Astrocyte (in vitro differentiated cells and primary cell): ENCODE data around the gene PRAC1.

ENCODE experiments used
- EZH2 ChIP-seq: IDR thresholded peaks from 2 replicates; pipeline ENCODE4 v1.6.1; 2012; ENCODE audit warnings: mild to moderate bottlenecking, low read length, inconsistent platforms; ENCODE audit not compliant: insufficient read depth
- TF ChIP-seq, protein P1 (sequence below): IDR thresholded peaks from 2 replicates; pipeline ENCODE4 v1.5.1; 2011; ENCODE audit warnings: low read depth, mild to moderate bottlenecking, inconsistent platforms, low read length, moderate library complexity; ENCODE audit not compliant: insufficient read depth

DNA sequence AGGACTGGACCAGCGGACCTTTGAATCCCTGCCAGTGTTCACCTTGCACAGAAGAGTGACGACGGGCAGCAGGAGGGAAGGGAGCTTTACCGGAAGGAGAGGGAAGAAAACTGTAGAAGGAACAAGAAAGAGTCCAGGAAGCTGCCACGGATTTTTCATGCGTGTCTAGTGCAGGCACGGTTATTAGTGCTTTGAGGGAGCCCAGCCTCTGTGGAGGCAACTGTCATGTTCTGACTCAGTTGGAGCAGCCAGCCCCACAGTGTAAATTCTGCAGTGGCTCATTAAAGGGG is 12.7 kb upstream of the PRAC1 start:
- TF ChIP-seq EZH2: no peak
- TF ChIP-seq, protein P1, sequence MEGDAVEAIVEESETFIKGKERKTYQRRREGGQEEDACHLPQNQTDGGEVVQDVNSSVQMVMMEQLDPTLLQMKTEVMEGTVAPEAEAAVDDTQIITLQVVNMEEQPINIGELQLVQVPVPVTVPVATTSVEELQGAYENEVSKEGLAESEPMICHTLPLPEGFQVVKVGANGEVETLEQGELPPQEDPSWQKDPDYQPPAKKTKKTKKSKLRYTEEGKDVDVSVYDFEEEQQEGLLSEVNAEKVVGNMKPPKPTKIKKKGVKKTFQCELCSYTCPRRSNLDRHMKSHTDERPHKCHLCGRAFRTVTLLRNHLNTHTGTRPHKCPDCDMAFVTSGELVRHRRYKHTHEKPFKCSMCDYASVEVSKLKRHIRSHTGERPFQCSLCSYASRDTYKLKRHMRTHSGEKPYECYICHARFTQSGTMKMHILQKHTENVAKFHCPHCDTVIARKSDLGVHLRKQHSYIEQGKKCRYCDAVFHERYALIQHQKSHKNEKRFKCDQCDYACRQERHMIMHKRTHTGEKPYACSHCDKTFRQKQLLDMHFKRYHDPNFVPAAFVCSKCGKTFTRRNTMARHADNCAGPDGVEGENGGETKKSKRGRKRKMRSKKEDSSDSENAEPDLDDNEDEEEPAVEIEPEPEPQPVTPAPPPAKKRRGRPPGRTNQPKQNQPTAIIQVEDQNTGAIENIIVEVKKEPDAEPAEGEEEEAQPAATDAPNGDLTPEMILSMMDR: no peak
